NCI-H446 (cell line): Measurements from ENCODE around the gene FMOD.
A peak's percentile ranks its signal among the peaks of the same experiment; 100 is the strongest.

Source experiments
- DNase-seq, 2 experiments: peaks; one replicate each; lab custom pipeline; 2025; lab: John Stamatoyannopoulos, UW

The FMOD gene

GRCh38 chr1:203351037-203351625 is at the start of gene FMOD:
FMOD (minus strand) TSS chr1:203351122; CDS start chr1:203348270, 2,852 bp downstream.
- DNase-seq = no peak

- DNase-seq = no peak
Measured at GRCh38 chr1:203396595-203397194, 45.8 kb upstream of the FMOD start.

DNA sequence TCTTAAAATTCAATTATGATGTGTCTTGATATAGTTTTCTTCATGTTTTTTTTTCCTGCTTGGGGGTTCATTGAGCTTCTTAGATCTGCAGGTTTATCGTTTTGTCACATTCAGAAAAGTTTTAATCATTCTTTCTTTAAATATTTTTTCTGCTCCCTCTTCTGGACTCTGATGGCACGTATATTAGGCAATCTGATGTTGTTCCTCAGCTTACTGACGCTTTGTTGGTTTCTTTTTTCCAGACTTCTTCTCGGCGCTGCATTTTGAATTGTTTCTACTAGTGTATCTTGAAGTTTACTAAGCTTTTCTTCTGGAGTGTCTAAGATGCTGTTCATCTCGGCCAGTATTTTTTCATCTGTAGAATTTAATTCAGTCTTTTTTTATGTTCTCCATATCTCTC is 44.8 kb upstream of the FMOD start:
- no peak for DNase-seq

DNA sequence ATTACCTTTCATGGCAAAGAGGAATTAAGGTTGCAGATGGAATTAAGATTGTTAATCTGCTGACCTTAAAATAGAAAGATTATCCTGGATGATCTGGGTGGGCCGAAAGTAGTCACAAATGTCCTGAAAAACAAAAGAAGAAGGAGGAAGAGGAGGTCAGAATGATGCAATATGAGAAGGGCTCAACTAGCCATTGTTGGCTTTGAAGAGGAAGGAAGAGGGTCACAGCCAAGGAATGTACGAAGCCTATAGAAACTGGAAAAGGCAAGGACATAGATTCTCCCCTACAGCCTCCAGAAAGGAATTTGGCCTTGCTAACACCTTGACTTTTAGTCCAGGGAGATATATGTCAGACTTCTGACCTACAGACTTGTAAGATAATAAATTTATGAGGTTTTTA is 39.4 kb upstream of the FMOD start:
- no peak for DNase-seq

- DNase-seq = no peak
Measured at GRCh38 chr1:203388683-203389082, 37.8 kb upstream of the FMOD start.

- no peak for DNase-seq
Measured at GRCh38 chr1:203382026-203382425, 31.1 kb upstream of the FMOD start.

- no peak for DNase-seq
Measured at GRCh38 chr1:203381151-203381751, 30.3 kb upstream of the FMOD start.

GRCh38 chr1:203380420-203381150 is 29.7 kb upstream of the FMOD start:
- DNase-seq = peak in 1 of 2 experiments; percentile 31

DNA sequence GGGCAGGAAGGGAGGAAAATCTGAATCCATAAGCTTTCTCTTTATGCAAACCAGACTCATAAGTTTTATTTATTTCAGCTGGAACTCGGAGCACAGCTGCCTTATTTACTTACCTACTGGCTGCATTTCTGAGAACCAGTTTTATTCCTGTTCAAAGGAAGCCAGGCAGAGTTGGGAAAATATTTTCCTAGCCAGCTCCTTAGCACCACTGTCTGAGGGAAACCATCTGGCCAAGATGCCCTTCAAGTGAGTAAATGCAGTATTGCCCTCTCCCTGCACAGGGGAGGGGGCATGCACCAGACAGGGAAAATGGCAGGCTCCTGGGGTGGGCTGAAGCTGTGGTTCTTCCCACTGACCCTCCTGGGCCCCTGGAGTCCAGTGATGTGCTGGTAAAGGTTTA is 28.9 kb upstream of the FMOD start:
- peak in 1 of 2 experiments; percentile 13 for DNase-seq

- peak; percentile 50 to 82 for DNase-seq
Measured at GRCh38 chr1:203378556-203379245, 27.8 kb upstream of the FMOD start.

DNA sequence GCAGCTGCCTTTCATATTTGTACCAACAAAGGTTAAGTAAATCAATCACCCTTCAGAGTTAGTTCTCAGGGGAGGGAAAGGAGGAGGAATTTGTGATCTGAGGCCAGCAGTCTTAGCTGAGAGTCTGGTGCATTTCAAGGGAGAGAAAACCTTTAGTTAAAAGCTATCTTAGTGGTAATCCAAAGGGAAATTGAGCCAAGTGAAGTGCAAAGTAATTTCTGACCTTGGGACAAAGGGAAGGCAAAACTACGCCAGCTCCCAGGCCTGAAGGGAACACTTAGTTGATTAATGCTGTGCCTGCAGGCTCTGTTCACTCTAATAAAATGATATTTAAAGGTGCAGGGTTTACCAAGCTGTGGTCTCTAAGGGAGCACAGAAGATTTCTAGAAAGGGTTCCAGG is 23.1 kb upstream of the FMOD start:
- no peak for DNase-seq

DNA sequence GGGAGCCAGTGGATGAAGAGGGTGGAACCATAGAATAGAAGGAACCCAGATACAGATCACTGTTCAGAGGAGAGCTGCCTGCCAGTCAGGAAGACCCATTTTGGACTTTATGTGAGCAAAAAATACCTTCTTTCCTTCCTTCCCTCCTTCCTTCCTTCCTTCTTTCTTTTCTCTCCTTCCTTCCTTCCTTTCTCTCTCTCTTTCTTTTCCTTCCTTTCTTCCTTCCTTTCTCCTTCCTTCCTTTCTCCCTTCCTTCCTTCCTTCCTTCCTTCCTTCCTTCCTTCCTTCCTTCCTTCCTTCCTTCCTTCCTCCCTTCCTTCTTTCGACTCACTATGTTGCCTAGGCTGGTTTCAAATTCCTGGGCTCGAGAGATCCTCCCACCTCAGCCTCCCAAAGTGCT is 22.1 kb upstream of the FMOD start:
- no peak for DNase-seq

DNA sequence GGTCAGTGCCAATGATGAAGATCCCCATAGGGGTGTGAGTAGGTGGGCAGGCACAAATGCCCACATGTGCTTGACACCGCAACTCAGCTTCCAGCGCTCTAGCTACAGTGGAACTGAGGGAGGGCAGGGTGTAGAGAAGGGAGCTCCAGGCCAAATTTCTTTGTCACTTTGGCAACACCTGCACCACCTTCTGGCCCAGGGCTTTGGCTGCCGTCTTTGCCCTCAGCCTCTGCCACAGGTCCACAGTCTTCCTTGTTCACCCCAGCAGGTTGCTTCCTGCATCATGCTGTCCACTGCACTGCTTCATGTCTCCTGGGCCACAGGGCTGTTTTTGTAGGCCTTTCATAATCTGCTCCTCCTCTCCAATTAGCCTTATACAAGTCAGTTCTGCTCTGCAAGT is 20.4 kb upstream of the FMOD start:
- DNase-seq = no peak

- DNase-seq = no peak
Measured at GRCh38 chr1:203369666-203370065, 18.7 kb upstream of the FMOD start.

DNA sequence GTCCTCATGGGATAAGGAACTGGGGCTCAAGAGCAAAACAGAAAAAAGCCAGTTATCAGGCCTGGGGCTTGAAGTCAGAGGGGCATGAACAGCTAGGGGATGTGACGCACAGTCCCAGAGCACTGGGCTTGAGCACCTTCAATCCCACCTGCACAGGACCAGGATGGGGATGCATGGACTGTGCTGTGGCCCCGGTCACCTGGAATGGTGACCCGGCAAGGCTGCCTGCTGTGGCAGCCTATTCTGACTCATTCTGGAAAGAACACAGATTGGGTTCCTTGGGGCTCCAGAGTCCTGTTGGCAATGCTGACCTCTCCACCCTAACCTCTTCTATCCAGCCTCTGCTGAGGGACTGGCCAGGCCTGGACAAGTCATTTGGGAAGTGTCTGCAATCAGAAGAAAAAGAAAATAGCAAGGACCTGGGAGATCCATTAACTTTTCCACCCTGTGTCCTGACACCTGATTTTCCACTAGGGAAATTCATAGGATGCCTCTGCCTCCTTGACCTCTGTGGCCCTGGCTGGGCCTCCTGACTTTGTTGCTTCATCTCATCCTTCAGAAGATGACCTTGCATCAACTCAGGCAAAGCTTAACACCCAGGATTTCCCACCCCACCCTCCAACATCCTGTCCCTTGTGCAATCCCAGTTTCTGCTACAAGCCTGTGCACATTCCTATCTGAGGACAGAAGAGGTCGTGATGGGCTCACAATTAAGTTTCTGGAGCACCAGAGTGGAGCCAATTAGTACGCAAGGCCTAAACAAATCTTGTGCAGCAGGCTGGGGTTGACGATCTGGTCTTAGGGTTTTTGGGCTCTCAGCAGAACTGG is 17.9 kb upstream of the FMOD start:
- DNase-seq = peak in 1 of 2 experiments; percentile 24

GRCh38 chr1:203367057-203367456 is 16.1 kb upstream of the FMOD start:
- DNase-seq = no peak

GRCh38 chr1:203366476-203366875 is 15.6 kb upstream of the FMOD start:
- DNase-seq = no peak

DNA sequence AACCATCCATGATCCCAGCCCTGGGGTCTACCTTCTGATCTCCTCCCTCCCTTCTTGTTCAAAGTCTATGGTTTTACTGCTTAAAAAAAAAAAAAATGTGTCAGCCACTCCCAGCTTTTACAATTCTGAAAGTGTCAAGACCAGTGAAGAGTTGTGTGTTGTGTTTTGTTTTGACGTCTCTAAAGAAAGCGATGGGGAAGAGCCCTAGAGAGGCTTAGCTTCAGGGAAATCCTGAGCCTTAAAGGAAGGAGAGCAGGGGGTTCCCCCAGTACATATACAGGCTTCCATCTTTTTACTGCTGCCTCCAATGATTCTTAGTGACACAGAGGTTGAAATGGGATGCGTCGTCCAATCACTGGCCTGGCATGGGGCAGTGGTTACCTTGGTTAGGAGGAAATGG is 13.9 kb upstream of the FMOD start:
- no peak for DNase-seq

DNA sequence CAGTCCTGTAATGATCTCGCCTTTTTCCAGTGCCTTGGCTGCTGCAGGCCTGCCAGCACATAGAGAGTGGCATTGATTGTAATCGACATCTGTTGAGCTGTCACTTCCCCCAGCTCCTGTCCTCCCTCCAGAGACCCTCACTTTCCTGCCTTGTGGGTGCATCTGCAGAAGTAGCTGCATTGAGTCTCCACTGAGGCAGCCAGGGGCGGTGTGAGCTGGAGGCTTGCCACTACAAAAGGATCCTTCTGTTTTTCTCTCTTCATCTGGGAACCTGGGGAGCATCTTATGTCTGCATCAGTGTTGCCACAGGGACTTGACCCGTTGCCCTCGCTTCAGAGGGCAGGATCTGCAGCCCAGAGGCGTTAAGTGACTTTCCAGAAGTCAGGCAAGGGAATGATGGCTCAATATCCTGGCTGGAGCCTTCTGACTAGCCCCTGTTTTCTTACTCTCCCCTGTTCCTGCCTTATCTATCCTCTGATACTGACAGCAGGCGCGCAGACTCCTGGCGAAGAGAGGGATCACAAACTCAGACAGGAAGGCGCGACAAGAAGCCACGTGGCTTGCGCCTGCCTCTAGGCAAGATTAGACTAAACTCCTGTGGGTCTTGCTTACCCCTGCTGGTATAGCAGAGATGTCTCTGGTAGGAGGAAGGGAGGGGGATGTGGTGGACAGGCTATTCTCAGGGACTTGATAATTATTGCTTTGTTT is 13.3 kb upstream of the FMOD start:
- no peak for DNase-seq

DNA sequence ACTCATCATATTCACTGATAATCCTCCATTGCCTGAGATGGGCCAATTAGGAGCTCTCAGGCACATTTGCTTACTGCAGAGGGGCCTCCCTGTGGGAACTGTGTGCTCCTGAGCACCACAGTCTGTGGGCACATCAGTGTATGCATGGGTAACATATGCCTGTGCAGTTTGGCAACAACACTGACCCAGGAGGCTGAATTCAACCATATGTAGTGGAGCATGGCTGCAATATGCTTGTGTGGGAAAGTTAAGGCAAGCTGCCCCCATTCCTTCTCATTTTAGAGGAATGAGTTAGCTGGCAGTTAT is 11.8 kb upstream of the FMOD start:
- peak in 1 of 2 experiments; percentile 54 for DNase-seq
